GM12891 (cell line): ENCODE data around the gene PLIN4. TPM values are rescaled to one million over a fixed set of nuclear protein-coding genes. Genes with fewer than 3 reads are reported as not detected.
A peak's percentile ranks its signal among the peaks of the same experiment; 100 is the strongest.
"Not testable (repeated sequence)": the region's sequence is repeated elsewhere in the genome, so short reads cannot be mapped to it uniquely, and the experiment has no call there.

ENCODE experiments used
- DNase-seq: peaks from one replicate; pipeline ENCODE4 v3.0.0; 2011; ENCODE audit warnings: low spot score; ENCODE audit not compliant: insufficient read length
- FAIRE-seq: peaks from 2 replicates; lab custom pipeline; 2011; peaks lifted over from hg19 to GRCh38; lab: Jason Lieb, UNC
- PAX5 ChIP-seq: IDR thresholded peaks from 2 replicates; pipeline ENCODE4 v1.6.1; 2011; ENCODE audit warnings: low read length, moderate library complexity, mild to moderate bottlenecking; ENCODE audit not compliant: insufficient read depth, severe bottlenecking
- POLR2A ChIP-seq: IDR thresholded peaks from 2 replicates; pipeline ENCODE4 v1.6.1; 2011; ENCODE audit warnings: low read depth, low read length, control low read depth
- POLR2AphosphoS5 ChIP-seq: IDR thresholded peaks from 2 replicates; pipeline ENCODE4 v1.6.1; 2011; ENCODE audit warnings: low read depth, low read length, control low read depth
- POU2F2 ChIP-seq: IDR thresholded peaks from 2 replicates; pipeline ENCODE4 v1.6.1; 2011; ENCODE audit warnings: low read depth, mild to moderate bottlenecking, control low read depth, low read length, moderate library complexity
- SPI1 ChIP-seq: IDR thresholded peaks from 2 replicates; pipeline ENCODE4 v1.6.1; 2011; ENCODE audit warnings: low read depth, low read length, control low read depth
- TAF1 ChIP-seq: IDR thresholded peaks from 2 replicates; pipeline ENCODE4 v1.6.1; 2011; ENCODE audit warnings: low read depth, low read length, control low read depth
- polyA plus RNA-seq: library from polyadenylated mRNA; unstranded; fragments of >200 nt; gene quantifications from one replicate; pipeline ENCODE4 v1.2.1, GENCODE V29; 2012; ENCODE audit warnings: low read depth, missing spikeins, inconsistent platforms; ENCODE audit not compliant: missing spikeins

The PLIN4 gene, protein sequence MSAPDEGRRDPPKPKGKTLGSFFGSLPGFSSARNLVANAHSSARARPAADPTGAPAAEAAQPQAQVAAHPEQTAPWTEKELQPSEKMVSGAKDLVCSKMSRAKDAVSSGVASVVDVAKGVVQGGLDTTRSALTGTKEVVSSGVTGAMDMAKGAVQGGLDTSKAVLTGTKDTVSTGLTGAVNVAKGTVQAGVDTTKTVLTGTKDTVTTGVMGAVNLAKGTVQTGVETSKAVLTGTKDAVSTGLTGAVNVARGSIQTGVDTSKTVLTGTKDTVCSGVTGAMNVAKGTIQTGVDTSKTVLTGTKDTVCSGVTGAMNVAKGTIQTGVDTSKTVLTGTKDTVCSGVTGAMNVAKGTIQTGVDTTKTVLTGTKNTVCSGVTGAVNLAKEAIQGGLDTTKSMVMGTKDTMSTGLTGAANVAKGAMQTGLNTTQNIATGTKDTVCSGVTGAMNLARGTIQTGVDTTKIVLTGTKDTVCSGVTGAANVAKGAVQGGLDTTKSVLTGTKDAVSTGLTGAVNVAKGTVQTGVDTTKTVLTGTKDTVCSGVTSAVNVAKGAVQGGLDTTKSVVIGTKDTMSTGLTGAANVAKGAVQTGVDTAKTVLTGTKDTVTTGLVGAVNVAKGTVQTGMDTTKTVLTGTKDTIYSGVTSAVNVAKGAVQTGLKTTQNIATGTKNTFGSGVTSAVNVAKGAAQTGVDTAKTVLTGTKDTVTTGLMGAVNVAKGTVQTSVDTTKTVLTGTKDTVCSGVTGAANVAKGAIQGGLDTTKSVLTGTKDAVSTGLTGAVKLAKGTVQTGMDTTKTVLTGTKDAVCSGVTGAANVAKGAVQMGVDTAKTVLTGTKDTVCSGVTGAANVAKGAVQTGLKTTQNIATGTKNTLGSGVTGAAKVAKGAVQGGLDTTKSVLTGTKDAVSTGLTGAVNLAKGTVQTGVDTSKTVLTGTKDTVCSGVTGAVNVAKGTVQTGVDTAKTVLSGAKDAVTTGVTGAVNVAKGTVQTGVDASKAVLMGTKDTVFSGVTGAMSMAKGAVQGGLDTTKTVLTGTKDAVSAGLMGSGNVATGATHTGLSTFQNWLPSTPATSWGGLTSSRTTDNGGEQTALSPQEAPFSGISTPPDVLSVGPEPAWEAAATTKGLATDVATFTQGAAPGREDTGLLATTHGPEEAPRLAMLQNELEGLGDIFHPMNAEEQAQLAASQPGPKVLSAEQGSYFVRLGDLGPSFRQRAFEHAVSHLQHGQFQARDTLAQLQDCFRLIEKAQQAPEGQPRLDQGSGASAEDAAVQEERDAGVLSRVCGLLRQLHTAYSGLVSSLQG (N-terminal part only)
- 0.54 TPM for polyA plus RNA-seq

DNA sequence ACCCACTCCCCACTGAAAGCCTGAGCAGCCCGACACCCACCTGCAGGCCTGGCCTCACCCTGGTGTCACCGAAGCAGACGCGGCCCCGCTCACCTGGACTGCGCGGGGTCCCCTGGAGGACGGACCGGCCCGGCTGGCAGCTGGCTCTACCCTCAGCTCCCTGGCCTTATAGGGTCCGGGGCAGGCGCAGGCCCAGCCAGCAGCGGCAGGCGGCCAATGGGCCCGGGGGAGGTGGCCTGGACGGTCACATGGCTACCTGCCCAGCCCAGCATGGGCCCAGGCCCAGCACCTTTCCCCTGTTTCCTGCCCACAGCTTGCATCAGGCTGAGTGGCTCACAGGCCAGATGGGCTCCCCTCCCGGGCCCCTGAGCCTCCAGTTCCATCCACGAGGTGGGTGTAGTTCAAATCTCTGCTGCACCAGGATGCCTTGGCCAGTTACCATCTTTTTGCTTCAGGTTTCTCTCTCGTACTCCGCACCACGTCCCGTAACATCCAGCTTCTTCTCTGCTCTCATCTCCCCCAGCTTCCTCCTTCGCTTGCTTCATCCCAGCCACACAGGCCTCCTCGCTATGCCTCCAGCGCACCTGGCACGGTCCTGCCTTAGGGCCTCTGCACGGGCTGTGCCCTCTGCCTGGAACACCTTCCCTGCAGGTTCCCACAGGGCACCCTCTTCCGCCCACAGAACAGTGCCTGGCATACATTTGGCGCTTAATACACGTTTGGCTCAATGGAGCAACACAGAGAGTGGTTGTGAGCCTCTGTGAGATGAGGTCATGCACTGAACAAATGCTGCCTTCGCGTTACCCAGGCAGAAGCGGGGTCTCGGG lies at the start of gene PLIN4:
Gene PLIN4 (minus strand): TSS at position 142 of the 827 bp plus-strand sequence. CDS start 214 bp downstream, outside the sequence.
- TF ChIP-seq SPI1 (no peak), TAF1 (no peak)
- FAIRE-seq: no peak
- no peak for DNase-seq

DNA sequence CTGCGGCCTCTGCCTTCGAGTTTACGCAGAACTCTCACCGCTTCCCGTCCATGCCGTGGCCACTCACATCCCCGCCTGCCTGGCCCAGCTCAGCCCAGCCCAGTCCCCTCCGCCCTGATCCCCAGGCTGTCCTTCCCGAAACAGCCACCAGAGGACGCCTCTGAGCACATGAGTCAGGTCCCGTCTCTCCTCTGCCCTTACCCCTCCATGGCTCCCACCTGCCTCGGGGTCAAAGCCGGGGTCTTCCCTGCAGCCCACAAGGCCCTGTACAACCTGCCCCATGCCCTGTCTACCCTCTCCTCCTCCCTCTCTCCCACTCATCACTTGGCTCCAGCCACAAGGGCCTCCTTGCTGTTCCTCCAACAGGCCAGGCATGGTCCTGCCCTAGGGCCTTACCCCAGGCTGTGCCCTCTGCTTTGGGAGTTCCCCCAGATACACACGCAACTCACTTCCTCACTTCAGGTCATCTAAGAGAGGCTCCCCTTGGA lies 49.3 kb upstream of the PLIN4 start:
- TF ChIP-seq POLR2AphosphoS5 (no peak), POU2F2 (0 out of 2 replicates have a peak, but pooled peaks have one; percentile 13)
- FAIRE-seq (peak; percentile 78), DNase-seq (no peak)

DNA sequence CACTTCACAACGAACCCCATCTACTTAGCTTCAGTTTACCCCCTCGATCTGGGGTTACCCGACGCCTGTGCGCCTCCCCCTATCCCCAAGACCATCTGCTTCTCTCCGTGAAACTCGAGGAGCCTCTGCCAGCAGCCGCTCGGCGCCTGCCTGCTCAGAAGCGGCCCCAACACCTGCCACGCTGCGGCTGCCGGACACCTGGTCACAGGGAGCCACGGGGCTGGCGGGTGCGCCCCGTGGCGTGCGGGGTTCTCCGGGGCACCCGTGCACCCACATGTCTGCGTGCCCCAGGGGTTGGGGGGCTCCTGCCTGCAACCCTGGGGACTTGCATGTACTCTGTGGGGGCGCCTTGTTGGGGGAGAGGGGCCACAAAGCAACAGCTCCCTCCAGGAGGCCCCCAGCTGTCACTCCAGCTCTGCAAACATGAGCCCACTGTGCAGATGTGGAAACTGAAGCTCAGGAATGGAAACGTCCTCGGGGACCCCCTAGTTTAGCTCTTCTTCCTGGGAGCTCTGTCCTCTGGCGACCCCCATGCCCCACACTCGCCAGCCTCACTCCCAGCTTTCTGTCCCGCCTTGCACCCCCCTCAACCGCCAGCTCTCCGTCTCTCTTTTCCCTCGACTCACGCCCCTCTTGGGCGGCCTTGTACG lies 48.2 kb upstream of the PLIN4 start:
- DNase-seq: no peak
- TF ChIP-seq POLR2A (no peak), PAX5 (no peak), POLR2AphosphoS5 (no peak), TAF1 (no peak), POU2F2 (no peak), SPI1 (no peak)

DNA sequence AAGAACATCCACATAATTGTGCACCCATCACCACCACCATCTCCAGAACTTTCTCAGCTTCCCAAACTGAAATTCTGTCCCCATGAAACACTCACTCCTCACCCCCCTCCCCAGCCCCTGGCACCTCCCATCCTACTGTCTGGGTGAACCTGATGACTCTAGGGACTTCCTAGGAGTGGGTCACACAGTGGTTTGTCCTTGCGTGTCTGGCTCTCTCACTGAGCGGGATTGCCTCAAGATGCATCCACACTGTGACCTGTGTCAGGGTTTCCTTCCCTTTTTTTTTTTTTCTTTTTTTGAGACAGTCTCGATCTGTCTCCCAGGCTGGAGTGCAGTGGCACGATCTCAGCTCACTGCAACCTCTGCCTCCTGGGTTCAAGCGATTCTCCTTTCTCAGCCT lies 45.3 kb upstream of the PLIN4 start:
- peak; percentile 31 for FAIRE-seq
- DNase-seq: not testable (repeated sequence)

More for the DNA sequence above, 48.2 kb upstream of the PLIN4 start:
- FAIRE-seq: no peak

DNA sequence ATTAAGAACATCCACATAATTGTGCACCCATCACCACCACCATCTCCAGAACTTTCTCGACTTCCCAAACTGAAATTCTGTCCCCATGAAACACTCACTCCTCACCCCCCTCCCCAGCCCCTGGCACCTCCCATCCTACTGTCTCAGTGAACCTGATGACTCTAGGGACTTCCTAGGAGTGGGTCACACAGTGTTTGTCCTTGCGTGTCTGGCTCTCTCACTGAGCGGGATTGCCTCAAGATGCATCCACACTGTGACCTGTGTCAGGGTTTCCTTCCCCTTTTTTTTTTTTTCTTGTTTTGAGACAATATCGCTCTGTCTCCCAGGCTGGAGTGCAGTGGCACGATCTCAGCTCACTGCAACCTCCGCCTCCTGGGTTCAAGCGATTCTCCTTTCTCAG lies 43.8 kb upstream of the PLIN4 start:
- not testable (repeated sequence) for DNase-seq, FAIRE-seq

DNA sequence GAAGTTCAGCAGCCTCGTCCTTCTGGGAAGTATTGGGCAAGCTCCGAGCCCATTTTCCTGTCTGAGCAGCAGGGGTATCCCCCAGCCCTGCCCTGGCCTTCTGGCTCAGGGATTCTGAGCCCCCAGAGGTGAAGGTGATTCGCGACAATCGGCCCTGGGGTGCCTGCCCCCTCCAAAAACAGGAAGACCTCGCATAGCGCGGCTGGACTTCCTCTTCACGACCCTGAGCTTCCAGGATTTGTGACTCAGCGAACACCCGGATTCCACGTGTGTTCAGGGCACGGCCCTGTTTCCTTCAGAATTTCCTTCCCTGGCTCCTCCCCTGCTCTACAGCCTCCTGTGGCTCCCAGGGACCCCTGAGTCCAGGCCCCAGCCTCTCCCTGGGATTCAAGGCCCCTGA lies 41.3 kb upstream of the PLIN4 start, which contains the start of gene SEMA6B:
Gene SEMA6B (minus strand): TSS at position 116 of the 400 bp plus-strand sequence. CDS start 1,227 bp downstream, outside the sequence.
- TF ChIP-seq SPI1 (no peak), PAX5 (no peak), POLR2AphosphoS5 (no peak), POLR2A (no peak), TAF1 (no peak), POU2F2 (no peak)
- FAIRE-seq (no peak), DNase-seq (no peak)

DNA sequence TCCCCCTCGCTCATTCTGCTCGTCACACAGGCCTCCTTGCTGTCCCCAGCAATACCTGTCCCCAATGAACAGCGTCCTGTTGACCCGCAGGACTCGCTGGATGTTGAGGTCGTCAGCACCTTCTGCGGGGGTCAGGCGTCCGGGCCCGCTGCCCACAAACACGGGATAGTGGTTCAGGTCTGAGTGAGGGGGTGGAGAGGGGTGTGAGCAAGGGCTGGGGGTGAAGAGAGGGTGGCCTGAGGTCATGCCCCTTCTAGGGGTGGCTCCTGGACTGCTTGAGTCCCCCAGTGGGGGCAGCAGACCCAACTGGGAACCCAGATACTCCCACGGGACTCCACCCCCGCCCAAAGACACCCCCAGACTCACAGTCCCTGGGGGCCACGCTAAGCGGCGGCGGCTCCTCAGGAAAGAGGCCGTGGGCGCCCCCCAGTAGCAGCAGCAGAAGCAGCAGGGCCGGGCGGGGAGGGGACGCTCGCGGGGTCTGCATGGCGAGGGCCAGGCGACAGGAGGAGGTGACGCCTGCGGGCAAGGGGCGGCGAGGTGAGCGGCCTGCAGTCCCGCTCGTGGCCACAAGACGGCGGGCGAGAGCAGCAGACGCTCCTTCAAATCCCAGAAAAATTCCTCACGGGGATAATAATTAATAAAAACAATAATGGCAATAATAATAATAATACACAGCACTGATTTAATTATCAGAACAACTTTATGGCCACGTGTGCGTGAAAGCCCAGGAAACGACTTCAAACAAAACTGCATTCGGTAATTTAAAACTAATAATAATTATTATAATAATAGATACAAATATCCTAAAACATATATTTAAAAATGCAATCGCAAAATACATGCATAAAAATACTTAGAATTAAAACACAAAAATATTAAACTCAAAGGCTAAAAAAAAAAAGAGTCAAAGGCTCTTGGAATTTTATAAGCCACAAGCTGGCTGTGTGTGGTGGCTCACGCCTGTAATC lies 40.0 kb upstream of the PLIN4 start:
- peak; percentile 74 for DNase-seq
- peak; percentile 13 for FAIRE-seq
- TF ChIP-seq POLR2A: no peak

DNA sequence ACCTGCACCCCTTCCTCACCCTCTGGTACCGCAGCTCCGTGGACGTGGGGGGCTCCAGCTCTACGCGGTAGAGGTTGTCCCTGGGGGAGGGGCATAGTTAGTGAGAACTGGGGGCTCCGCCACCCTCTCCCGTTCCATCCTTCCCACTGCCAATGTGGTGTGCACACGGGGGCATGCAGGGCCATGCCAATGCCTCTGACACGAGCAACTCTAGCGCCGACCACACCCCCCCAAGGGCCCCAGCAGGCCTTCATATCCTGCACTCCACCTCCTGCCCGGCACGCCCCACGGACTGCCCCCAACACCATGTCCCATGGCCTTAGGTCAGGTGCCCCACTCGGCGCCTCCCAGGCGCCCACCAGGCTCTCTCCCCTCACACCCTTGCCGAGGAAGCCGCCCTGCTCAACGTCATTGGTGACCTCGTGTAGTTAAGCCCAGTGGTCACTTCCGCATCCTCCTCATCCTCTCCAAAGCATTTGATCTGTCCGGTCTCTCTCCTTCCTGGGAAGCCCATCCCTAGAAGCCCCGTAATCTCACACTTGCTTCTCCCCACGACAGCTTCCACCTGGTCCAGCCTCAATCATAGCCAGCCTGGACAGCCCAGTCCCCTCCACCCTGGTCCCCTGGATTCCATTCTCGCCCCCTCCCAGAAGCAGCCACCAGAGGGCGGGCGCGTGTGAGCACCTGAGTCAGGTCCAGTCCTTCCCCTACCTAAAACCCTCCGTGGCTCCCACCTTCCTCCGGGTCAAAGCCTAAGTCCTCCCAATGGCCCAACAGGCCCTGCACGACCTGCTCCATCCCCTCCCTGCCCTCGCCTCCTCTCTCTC lies 39.1 kb upstream of the PLIN4 start:
- DNase-seq: no peak
- no peak for FAIRE-seq
- TF ChIP-seq PAX5 (no peak), POU2F2 (no peak), POLR2AphosphoS5 (no peak), TAF1 (no peak), POLR2A (no peak), SPI1 (no peak)
